GM21723 (cell line): ENCODE results near the gene TBCD.
"Not testable (repeated sequence)": the region's sequence is repeated elsewhere in the genome, so short reads cannot be mapped to it uniquely, and the experiment has no call there.

Experiments
- ATAC-seq: cut with Tn5 transposase; IDR thresholded peaks from one replicate; pipeline ENCODE4 v1.9.1; 2021; ENCODE audit warnings: mild to moderate bottlenecking, moderate library complexity; ENCODE audit not compliant: unreplicated experiment

Gene TBCD

GRCh38 chr17:82964451-82964850 is 212.6 kb downstream of the TBCD start:
- not testable (repeated sequence) for ATAC-seq

DNA sequence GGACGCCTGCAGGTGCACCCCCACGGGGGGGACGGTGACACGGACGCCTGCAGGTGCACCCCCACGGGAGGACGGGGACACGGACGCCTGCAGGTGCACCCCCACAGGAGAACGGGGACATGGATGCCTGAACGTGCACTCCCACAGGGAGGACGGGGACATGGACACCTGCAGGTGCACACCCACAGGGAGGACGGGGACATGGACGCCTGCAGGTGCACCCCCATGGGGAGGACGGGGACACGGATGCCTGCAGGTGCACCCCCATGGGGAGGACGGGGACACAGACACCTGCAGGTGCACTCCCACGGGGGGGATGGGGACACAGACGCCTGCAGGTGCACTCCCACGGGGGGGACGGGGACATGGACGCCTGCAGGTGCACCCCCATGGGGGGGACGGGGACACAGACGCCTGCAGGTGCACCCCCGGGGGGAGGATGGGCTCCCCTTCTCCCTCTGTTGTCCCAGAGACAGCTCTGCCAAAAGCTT is 213.0 kb downstream of the TBCD start:
- no peak for ATAC-seq

GRCh38 chr17:82965371-82965770 is 213.5 kb downstream of the TBCD start:
- ATAC-seq = no peak

GRCh38 chr17:82966415-82966814 is 214.6 kb downstream of the TBCD start:
- no peak for ATAC-seq

GRCh38 chr17:82967268-82968032 is 215.6 kb downstream of the TBCD start:
- no peak for ATAC-seq

DNA sequence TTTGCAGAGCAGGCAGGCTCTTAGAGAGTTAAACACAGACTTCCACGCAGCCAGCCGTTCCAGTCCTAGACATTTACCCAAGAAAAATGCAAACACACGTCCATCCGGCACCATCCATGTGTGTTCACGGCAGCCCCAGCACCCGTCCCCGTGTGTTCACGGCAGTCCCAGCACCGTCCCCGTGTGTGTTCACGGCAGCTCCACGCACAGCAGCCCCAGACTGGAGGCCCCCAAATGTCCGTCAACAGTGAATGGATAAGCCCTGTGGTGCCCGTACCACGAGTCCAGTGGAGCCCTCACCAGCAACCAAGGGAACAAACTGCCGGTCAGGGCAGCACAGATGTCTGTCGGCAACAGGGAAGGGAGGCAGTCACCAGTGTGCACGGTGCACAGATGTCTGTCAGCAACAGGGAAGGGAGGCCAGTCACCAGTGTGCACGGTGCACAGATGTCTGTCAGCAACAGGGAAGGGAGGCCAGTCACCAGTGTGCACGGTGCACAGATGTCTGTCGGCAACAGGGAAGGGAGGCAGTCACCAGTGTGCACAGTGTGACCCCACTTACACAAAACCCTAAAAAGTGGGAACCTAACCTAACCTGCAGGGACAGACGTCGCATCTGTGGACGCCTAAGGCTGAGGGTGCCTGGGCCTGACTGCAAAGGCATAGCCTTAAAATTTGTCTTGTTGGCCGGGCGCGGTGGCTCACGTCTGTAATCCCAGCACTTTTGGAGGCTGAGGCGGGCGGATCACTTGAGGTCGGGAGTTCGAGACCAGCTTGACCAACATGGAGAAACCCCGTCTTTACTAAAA is 216.4 kb downstream of the TBCD start:
- not testable (repeated sequence) for ATAC-seq

DNA sequence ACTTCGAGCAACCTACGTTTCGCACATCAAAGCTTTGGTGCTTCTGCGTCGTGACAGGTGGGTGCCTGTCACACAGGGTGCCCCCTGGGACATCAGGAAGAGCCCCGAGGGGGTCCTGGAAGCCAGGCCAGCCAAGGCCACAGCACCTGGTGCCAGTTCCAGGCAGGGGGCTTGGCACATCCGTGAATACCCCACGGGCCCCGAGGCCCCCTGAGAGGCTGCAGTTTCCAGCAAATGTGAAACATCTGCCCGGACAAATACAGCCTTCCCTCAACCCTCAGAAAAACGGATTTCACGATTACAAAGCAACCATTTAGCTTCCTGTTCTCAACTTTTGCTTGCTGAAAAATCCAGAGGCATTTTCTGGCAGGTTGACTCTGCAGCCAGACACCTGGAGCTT is 218.2 kb downstream of the TBCD start:
- ATAC-seq = no peak

- no peak for ATAC-seq
Measured at GRCh38 chr17:82970818-82971590, 219.1 kb downstream of the TBCD start.

DNA sequence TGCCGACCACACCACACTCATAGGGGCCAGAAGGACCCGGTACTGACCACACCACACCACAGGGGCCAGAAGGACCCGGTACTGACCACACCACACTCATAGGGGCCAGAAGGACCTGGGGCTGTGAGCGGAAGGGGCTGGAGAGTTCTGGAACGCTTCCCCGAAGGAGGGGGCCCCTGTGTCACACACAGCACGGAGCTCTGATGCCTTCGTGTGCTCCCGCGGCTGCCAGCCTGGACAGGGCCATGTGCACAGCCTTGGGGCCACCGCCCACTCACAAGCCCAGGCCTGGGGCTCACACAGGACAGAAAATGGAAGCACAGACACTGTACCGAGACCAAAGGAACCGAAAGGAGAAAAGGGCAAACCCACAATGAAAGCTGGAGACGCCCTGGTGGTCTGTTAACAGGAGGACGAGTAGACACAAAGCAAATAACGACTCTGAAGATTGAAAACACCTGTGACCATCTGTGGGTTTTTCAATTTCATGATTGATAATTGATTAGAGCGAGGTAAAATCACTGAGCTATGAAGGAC is 221.0 kb downstream of the TBCD start:
- ATAC-seq = no peak

DNA sequence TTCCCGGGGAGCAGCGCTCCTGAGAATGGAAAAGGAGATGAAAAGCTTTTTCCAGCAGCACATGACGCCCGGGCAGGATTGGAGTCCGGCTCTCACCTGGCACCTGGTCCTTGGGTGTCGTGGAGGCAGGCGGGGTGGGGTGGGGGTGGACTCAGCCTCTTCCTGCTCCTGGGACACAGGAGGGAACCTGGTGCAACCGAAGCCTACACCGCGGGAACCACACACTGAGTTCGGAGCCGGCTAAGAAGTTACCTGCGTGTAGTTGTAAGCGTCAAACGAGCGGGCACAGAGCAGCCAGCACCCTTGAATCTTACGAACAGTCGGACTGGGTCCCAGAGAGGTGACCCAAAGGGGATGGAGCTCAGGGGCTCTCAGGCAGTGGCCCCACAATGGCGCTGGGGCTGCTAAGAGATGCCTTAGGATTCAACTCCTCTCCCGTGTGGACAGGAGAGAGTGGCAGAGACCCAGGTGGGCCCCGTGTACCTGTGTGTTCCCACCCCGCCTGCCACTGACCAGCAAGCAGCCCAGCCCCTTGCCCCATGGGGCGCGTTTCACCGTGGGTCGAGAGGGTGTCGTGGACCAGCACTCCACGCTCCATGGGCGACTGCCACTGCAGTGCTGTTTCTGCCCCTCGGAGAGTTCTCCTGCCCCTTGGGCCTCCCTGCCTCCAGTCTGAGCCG is 221.7 kb downstream of the TBCD start:
- ATAC-seq = no peak

DNA sequence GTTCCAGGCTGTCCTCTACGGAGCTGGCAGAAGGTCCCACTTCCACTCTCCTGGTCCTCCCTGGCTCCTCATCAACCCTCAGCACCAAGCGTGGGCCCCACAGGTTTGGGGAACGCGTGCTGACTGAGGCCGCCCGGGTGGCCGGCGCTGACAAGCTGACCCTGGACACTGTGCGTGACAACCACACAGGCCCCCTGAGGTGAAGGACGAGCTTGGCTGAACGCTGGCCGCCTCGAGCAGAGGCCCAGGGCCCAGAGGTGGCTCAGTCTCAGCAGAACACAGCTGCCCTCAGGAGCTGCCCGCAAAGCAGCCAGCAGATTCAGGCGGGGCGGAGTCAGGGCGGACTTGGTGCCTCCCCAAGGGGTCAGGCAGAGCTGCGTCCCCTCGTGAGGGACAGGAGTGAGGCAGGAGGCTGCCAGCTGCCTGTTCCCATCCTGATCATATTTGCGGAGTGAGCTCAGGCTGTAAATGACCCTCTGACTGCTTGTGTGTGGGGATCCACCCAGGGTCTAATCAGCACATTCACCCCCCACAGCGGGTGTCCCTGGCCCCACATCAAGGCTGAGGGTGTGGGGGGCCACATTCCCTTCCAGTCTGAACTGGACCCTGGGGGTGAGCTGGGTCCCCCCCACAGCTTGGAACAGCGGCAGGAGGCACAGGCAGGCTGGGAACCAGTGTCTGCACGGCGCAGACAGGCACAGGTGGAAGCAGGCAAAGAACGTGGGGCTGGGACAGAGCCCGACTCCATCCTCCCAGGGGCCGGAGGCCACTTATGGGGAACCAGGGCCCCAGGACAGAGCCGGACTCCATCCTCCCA is 222.5 kb downstream of the TBCD start:
- no peak for ATAC-seq

DNA sequence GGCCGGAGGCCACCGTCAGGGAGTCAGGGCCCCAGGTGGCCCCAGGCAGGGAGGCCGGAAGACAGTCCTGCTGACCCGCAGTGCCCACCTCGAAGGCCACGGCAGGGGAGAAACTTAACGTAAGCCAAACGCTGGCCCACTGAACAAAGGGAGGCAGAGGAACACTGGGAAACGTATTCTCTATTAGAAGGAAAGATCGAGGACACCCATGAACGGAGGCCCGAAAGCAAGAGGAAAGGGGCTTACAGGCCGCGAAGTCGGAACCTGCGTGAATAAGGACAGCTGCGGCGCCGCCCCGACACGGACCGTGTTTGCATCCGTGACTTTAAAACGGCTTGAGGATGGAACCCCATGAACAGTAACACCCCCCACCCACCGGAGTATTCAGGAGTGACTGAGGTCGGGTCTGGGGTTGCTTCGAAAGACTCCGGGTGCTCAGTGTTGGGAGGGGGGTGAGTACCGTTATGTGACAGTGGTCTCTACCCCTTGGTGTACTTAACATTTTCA is 225.2 kb downstream of the TBCD start:
- ATAC-seq = no peak

DNA sequence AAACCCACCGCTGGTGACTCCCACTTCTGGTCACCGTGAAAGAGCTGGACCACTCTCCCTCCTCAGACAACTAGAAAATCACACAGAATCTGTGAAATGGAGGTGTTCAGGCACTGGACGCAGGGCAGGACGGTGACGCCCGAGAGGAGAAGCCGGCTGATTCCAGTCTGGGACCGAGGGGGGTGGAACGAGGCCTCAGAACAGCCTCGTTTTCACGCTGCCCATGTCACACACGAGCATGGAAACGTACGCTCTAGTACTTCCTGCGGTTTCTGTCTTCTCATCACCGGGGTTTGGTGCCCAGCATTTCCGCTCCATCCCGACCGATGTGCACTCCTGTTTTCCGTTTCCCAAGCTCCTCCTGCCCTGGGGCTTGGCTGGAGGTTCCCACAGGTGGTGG is 225.7 kb downstream of the TBCD start:
- ATAC-seq = no peak

DNA sequence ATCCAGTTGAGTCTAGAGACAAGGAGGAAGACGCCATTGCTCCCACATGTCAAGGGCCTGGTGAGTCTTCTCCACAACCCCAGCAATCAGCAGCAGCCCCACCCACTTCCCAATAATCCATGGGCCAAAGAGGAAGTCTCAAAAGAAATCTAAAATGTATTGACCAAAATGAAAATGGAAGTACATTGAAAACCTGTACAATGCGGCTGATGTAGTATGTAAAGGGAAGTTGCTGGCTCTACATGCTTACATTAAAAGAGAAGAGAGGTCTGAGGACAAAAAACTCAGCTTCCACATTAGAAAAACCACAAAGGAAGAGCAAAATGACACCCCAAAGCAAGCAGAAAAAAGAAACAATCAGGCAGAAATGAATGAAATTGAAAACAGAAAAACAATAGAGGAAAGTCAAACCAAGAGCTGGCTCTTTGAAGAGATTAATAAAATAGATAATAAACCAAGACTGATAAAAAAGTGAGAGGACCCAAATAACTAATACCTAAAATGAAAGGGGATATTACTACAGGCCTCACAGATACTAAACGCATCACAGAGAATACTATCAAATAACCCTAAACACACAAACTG is 227.0 kb downstream of the TBCD start:
- no peak for ATAC-seq

- ATAC-seq = no peak
Measured at GRCh38 chr17:82979718-82980117, 227.9 kb downstream of the TBCD start.

- no peak for ATAC-seq
Measured at GRCh38 chr17:82980632-82981031, 228.8 kb downstream of the TBCD start.

- no peak for ATAC-seq
Measured at GRCh38 chr17:82981141-82981730, 229.4 kb downstream of the TBCD start.

DNA sequence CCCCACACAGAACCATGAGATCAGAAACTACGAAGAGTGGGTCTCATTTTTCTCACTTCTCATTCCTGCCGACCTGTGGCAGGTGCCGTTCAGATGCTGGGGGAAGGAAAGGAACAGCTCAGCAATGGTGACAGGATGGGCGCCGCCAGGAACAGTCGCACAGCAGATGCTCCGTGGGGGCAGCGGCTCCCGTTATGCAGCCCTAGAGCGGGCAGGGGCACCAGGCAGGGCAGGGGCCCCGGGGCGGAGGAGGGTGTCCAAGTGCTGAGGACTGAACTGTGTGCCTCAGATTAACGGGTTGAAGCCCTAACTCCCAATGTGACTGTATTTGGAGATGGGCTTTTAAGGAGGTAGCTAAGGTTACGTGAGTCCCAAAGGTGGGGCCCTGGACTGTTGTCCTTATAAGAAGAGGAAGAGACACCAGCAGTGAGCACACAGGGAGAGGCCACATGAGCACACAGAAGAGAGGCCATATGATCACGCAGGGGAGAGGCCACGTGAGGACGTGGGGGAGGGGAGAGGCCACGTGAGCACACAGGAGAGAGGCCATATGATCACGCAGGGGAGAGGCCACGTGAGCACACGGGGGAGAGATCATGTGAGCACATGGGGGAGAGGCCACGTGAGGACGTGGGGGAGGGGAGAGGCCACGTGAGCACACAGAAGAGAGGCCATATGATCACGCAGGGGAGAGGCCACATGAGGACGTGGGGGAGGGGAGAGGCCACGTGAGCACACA is 231.8 kb downstream of the TBCD start:
- no peak for ATAC-seq
